T-helper 22 cell (primary cell): Measurements from ENCODE around the gene ANKRD36.
"Not testable (repeated sequence)": the region's sequence is repeated elsewhere in the genome, so short reads cannot be mapped to it uniquely, and the experiment has no call there.

ENCODE experiments used
- DNase-seq: peaks from one replicate; pipeline ENCODE4 v3.0.0-alpha.2; 2020; ENCODE audit warnings: low read depth

Gene ANKRD36

DNA sequence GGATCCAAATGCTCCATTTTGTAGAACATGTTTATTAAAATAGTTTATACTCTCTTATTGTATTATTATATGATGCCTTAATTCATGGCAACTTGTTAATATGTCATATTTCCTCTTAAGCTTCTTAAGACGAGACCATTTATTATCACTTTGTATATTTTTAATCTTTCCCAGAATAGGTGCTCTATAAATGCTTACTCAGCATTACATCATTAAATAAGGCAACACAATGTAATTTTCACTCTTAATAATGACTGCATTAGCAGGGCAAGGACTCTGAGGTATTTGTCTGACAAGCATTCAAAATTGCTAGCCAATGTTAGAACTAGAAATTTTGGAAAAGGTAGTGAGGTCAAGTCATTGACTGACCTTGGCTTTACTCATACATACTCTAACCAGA lies 180.7 kb downstream of the ANKRD36 start:
- DNase-seq, result not testable (repeated sequence)
